ENCODE results near the gene NRG2. TPM values are rescaled to one million over a fixed set of nuclear protein-coding genes. Genes with fewer than 3 reads are reported as not detected.

Gene NRG2
- total and polyA plus RNA-seq, 2 of the 4 experiments (the other 2 are of a cell fraction), result 0.18 TPM; not detected in 1

DNA sequence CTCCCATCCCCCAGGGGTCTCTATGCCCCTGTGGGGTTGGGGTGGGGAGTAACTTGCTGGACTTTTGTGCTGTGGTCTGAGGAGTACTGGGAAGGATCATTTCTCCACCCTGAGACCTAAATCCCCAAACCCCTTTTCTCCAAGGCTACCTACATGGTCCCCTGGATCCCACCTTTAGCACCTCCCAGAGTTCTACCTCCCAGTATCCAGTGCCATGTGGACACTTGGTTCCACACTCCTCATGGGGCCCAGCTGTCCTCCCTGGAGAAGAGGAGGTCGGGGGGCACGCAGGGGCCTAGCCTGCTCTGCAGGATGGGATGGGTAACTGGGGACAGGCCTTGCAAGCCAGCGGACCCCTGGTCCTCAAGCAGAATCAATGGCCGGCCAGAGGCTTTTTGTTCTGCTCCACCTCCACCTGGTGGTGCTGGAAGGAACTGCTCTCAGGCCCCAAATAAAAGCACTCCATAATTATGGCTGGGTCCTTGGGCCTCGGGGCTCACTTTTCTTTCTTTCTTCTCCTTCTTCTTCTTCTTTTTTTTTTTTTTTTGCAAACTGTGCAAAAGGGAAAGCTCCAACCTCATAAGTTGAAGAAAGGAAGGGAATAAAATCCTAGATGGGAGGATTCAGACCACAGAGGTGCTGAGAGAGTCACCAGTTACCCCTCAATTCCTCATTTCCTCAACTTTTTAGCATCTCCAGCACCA, 179.1 kb downstream of the NRG2 start:
- no TSS peak for BruUV-seq (replicated peaks)

More for the DNA sequence above, 179.1 kb downstream of the NRG2 start:
- Histone ChIP-seq H3K9ac (ENCODE audit: low read depth, low read length) (no peak overlapping the region), H2BK120ac (ENCODE audit: low read depth, low read length) (no peak overlapping the region), H2AK5ac (ENCODE audit: low read depth, low read length) (no peak overlapping the region), H4K91ac (ENCODE audit: insufficient read depth, low read depth, low read length) (no peak overlapping the region), H3K14ac (replicated peaks; ENCODE audit: low read depth, low read length) (no peak overlapping the region), H3K9me3 (ENCODE audit: control insufficient read depth, insufficient read depth, low read length) (no peaks in the 10 kb centered on the region), H3K27me3 (ENCODE audit: control insufficient read depth, insufficient read depth, low read length) (peaks cover 68% of the 10 kb centered on the region), H3K18ac (ENCODE audit: low read depth, low read length) (no peak overlapping the region), H3K4me3 (ENCODE audit: insufficient read depth, low read depth, low read length) (no peak overlapping the region), H3K4ac (ENCODE audit: low read depth, low read length) (no peak overlapping the region), H3K56ac (ENCODE audit: extremely low read depth, insufficient read depth, low read length) (no peak overlapping the region), H4K20me1 (ENCODE audit: insufficient read depth, low read length) (no peaks in the 10 kb centered on the region), H4K5ac (ENCODE audit: low read depth, low read length) (no peak overlapping the region), H2BK5ac (ENCODE audit: low read depth, low read length, poor library complexity, severe bottlenecking) (no peak overlapping the region), H4K8ac (ENCODE audit: low read depth in 2 of 2, low read length in 2 of 2) (no peak overlapping the region), H3K27ac (ENCODE audit: insufficient read depth, low read length) (no peak overlapping the region), H3K79me1 (ENCODE audit: low read depth in 1 of 2, low read length in 2 of 2) (no peaks in the 10 kb centered on the region), H3K36me3 (ENCODE audit: control insufficient read depth, insufficient read depth, low read length) (no peaks in the 10 kb centered on the region), H3K9me1 (ENCODE audit: insufficient read depth, low read length) (no peaks in the 10 kb centered on the region), H2AK9ac (replicated peaks; ENCODE audit: low read depth, low read length, poor library complexity) (no peak overlapping the region), H3K4me2 (ENCODE audit: low read depth, low read length) (no peak overlapping the region), H3K4me1 (ENCODE audit: control insufficient read depth, insufficient read depth, low read length) (no peaks in the 10 kb centered on the region), H2BK20ac (ENCODE audit: low read depth, low read length) (no peak overlapping the region), H2BK15ac (ENCODE audit: low read depth, low read length) (no peak overlapping the region), H2AFZ (replicated peaks; ENCODE audit: low read length, poor library complexity) (peak overlapping the region; percentile 18), H3K23ac (ENCODE audit: low read depth, low read length) (no peak overlapping the region)
- WGBS, 2 experiments (ENCODE audit: extremely low coverage in 2 of 2, insufficient read length in 1 of 2), result no CpG with 5 or more reads among the region's 5 CpGs
- TF ChIP-seq CTCF (conservative IDR thresholded peaks at IDR 0.05; ENCODE audit: low read depth, low read length) (peak; percentile 79), SMC3 (IDR thresholded peaks at IDR 0.05; ENCODE audit: low read depth, low read length) (peak; percentile 74), RAD21 (IDR thresholded peaks at IDR 0.05; ENCODE audit: low read length) (peak; percentile 65), MAZ (IDR thresholded peaks at IDR 0.05; ENCODE audit: borderline replicate concordance, low read depth, low read length) (no peak)
- dilution Hi-C loops (cut with HindIII; ENCODE audit: low sequenced_read_pairs, unreplicated experiment), result no loop called here
- DNase-seq, result peak; percentile 41
- ChIA-PET POLR2A (ENCODE audit: unreplicated experiment) (no interaction called here), CTCF (interaction anchor here (0.6 to 2.6 kb wide), 3 partner anchors 77 to 860 kb away, joined by 3 to 11 read pairs (median 4); no protein-coding TSS in a partner anchor)
- intact Hi-C loops (cut with micrococcal nuclease), result loop anchor here (1.0 to 5.0 kb wide), 2 partner anchors 77 to 103 kb away; no protein-coding TSS in a partner anchor
- in situ Hi-C loops (cut with MboI; ENCODE audit: low sequenced_read_pairs), result no loop called here
- peak; percentile 94 for ATAC-seq (ENCODE audit: low read depth)

All from IMR-90 (cell line).